ENCODE measurements around the gene TMOD3.

TMOD3 gene

DNA sequence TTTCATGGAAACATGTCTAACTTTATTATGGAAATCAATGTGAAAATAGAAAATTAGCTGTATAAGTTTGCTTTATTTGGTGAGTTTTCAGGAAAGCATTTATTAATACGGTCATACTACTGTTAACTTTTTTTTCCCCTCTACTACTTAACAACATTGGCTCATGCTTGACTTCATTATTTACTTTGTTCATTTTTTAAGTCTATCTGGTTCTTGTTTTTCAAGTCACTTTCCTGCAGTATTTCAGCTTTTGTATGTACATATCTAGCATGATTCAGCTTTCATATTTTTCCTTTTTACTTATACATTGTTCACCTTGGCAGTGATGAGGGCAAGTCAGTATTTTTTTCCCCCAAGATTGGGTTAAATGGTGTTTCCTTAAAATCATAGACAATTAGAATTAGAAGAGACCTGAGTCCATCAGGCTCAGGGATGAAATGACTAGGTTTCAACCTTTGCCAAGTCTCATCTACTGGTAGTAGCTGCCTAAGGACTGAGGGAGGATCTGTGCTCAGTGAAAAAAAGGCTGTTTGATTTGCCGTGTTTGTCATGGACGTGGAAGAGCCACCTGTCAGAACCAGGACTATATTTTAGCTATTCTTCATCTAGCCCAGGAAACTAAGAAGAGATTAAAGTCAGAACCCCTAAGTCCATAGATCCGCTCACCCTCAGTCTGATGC, 15.4 kb downstream of the TMOD3 start:
- TF ChIP-seq, protein P1, sequence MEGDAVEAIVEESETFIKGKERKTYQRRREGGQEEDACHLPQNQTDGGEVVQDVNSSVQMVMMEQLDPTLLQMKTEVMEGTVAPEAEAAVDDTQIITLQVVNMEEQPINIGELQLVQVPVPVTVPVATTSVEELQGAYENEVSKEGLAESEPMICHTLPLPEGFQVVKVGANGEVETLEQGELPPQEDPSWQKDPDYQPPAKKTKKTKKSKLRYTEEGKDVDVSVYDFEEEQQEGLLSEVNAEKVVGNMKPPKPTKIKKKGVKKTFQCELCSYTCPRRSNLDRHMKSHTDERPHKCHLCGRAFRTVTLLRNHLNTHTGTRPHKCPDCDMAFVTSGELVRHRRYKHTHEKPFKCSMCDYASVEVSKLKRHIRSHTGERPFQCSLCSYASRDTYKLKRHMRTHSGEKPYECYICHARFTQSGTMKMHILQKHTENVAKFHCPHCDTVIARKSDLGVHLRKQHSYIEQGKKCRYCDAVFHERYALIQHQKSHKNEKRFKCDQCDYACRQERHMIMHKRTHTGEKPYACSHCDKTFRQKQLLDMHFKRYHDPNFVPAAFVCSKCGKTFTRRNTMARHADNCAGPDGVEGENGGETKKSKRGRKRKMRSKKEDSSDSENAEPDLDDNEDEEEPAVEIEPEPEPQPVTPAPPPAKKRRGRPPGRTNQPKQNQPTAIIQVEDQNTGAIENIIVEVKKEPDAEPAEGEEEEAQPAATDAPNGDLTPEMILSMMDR (IDR thresholded peaks at IDR 0.05) = no peak

DNA sequence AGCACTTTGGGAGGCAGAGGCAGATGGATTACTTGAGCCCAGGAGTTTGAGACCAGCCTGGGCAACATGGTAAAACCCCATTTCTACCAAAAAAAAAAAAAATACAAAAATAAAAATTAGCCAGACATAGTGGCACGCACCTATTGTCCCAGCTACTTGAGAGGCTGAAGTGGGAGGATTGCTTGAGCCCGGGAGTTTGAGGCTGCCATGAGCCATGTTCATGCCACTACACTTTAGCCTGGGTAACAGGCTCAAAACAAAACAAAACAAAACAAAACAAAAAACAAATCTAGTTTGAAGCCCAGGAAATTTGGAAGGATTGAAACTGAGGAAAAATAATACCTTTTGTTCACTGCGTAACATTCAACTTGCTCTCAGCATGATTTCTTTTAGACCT, 16.6 kb downstream of the TMOD3 start:
- TF ChIP-seq, protein P1 (IDR thresholded peaks at IDR 0.05) = no peak

- TF ChIP-seq, protein P1 (IDR thresholded peaks at IDR 0.05) = no peak
Measured at GRCh38 chr15:51846463-51847230, 17.2 kb downstream of the TMOD3 start.

DNA sequence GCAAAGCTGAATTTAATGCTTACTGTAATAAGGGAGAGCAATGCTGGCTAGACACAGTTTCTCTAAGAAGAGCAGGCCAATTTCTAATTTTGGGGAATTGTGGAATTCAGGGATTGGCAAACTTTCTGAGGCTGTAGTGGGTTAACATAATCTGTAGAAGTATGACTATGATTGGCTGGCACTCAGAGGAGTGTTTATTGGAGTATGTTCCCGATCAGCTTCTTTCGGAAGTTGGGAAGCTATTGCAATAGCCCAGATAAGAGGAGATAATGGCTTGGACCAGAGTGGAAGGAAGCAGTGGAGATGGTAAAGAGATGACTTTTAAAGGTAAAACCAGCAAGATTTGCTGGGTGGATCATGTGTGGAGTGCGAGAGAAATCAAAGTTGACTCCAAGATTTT, 19.4 kb downstream of the TMOD3 start:
- TF ChIP-seq, protein P1 (IDR thresholded peaks at IDR 0.05) = no peak

- TF ChIP-seq, protein P1 (IDR thresholded peaks at IDR 0.05) = no peak
Measured at GRCh38 chr15:51849860-51850259, 20.4 kb downstream of the TMOD3 start.

DNA sequence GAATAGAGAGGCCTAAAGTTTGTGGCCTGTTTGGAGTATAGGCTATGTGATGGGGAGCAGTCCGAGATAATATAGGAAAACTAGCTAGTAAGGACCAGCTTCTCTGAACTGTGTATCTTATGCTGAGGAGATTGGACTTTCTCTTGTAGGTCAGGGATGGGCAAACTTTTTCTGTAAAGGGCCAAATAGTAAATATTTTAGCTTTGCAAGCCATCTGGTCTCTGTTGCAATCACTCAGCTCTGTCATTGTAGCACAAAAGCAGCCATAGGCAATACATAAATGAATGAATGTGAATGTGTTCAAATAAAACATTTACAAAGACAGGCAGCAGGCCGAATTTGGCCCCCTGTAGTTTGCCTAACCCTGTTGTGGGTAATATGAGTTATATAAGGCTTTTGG, 24.5 kb downstream of the TMOD3 start:
- TF ChIP-seq, protein P1 (IDR thresholded peaks at IDR 0.05) = no peak

DNA sequence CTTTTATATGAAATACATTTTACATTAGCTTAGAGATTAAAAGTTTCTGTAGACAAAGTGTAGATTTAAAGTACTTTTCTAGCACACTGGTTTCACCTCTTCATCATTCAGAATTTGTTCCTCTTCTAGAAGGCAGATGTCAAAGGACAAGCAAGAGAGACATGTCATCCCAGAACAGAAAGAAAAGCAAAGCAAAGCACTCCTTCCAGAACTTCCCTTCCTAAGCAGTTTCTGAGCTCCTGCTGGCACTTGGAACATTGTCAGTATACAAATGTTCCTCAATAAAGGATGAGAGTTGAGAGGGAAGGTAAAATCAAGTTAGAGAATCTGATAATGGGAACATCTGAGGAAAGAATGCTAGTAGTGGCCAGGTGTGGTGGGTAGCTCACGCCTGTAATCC, 26.2 kb downstream of the TMOD3 start:
- TF ChIP-seq, protein P1 (IDR thresholded peaks at IDR 0.05) = no peak

All from LNCAP (cell line).